Measurements from ENCODE around the gene RAB34. TPM values are rescaled to one million over a fixed set of nuclear protein-coding genes. Genes with fewer than 3 reads are reported as not detected.

RAB34 gene
- total RNA-seq, result 16.2 TPM
- long read RNA-seq, transcript RAB34-204 (10 exons, 1,766 nt), result major isoform, 5 of 21 reads
- long read RNA-seq, partial matches to known transcripts, result 4 of 21 reads
- long read RNA-seq, other reads (novel, unspliced or antisense), result 4 of 21 reads

GRCh38 chr17:28717578-28718332 is at the start of gene RAB34:
Gene RAB34, minus strand, starts transcription at chr17:28717868. Its CDS starts 602 bp downstream, at chr17:28717266.
- ATAC-seq (peak; percentile 36), DNase-seq (ENCODE audit: missing footprints) (peak; percentile 77)
- intact Hi-C loops (cut with DNase I), result no loop called here

- ATAC-seq (no peak), DNase-seq (ENCODE audit: missing footprints) (no peak)
- intact Hi-C loops (cut with DNase I), result loop anchor here (5.0 to 10.0 kb wide), 2 partner anchors 80 to 132 kb away; partner anchors contain the start of genes FAM222B and FLOT2
Measured at GRCh38 chr17:28765038-28765437, 47.4 kb upstream of the RAB34 start.

- ATAC-seq (no peak), DNase-seq (ENCODE audit: missing footprints) (no peak)
- intact Hi-C loops (cut with DNase I), result loop anchor here (10.0 kb wide), 1 partner anchor 81 kb away; the partner anchor contains the start of gene FAM222B
Measured at GRCh38 chr17:28763804-28764266, 46.2 kb upstream of the RAB34 start.

GRCh38 chr17:28763137-28763799 is 45.6 kb upstream of the RAB34 start:
- no peak for DNase-seq (ENCODE audit: missing footprints)
- intact Hi-C loops (cut with DNase I), result loop anchor here (10.0 kb wide), 1 partner anchor 82 kb away; the partner anchor contains the start of gene FAM222B
- no peak for ATAC-seq

- intact Hi-C loops (cut with DNase I), result loop anchor here (10.0 kb wide), 1 partner anchor 84 kb away; the partner anchor contains the start of gene FAM222B
- DNase-seq (ENCODE audit: missing footprints) (peak; percentile 89), ATAC-seq (peak; percentile 61)
Measured at GRCh38 chr17:28760601-28761562, 43.2 kb upstream of the RAB34 start.

GRCh38 chr17:28759256-28759865 is 41.7 kb upstream of the RAB34 start:
- intact Hi-C loops (cut with DNase I), result no loop called here
- ATAC-seq, result no peak
- no peak for DNase-seq (ENCODE audit: missing footprints)

GRCh38 chr17:28758411-28759121 is 40.9 kb upstream of the RAB34 start:
- DNase-seq (ENCODE audit: missing footprints) (no peak), ATAC-seq (no peak)
- intact Hi-C loops (cut with DNase I), result no loop called here

GRCh38 chr17:28756049-28756804 is 38.6 kb upstream of the RAB34 start:
- ATAC-seq (no peak), DNase-seq (ENCODE audit: missing footprints) (no peak)
- intact Hi-C loops (cut with DNase I), result no loop called here

- intact Hi-C loops (cut with DNase I), result no loop called here
- ATAC-seq (no peak), DNase-seq (ENCODE audit: missing footprints) (no peak)
Measured at GRCh38 chr17:28755486-28755885, 37.8 kb upstream of the RAB34 start.

- intact Hi-C loops (cut with DNase I), result no loop called here
- ATAC-seq (no peak), DNase-seq (ENCODE audit: missing footprints) (no peak)
Measured at GRCh38 chr17:28751600-28752366, 34.1 kb upstream of the RAB34 start.

- ATAC-seq (peak; percentile 86), DNase-seq (ENCODE audit: missing footprints) (peak; percentile 96)
- intact Hi-C loops (cut with DNase I), result loop anchor here (1.0 kb wide), 1 partner anchor 23 kb away; no protein-coding TSS in a partner anchor
Measured at GRCh38 chr17:28750178-28751047, 32.7 kb upstream of the RAB34 start.

GRCh38 chr17:28749516-28750177 is 32.0 kb upstream of the RAB34 start:
- no peak for DNase-seq (ENCODE audit: missing footprints)
- ATAC-seq, result no peak
- intact Hi-C loops (cut with DNase I), result loop anchor here (1.0 kb wide), 1 partner anchor 22 kb away; no protein-coding TSS in a partner anchor

- intact Hi-C loops (cut with DNase I), result no loop called here
- no peak for ATAC-seq
- DNase-seq (ENCODE audit: missing footprints), result no peak
Measured at GRCh38 chr17:28748852-28749515, 31.3 kb upstream of the RAB34 start.

All from Right ventricle myocardium inferior (tissue), 1 donor.